Measurements from ENCODE around the gene L1TD1. TPM values are rescaled to one million over a fixed set of nuclear protein-coding genes. Genes with fewer than 3 reads are reported as not detected.

The L1TD1 gene
- total and polyA plus RNA-seq, 2 donors (not counting 1 experiment from before 2014, with no cell fraction given), result 0.09 TPM; not detected in 1

GRCh38 chr1:62185677-62186076, 9.0 kb upstream of the L1TD1 start:
- WGBS (ENCODE audit: insufficient coverage), result no CpG with 5 or more reads among the region's 3 CpGs
- POLR2A ChIA-PET, result no interaction called here
- Mint-ChIP-seq H3K4me3 (no peak overlapping the region), H3K27ac (no peak overlapping the region), H3K4me1 (no peaks in the 10 kb centered on the region), H3K9me3 (ENCODE audit: insufficient read depth) (no peaks in the 10 kb centered on the region), H3K27me3 (peaks cover 10% of the 10 kb centered on the region)
- TF ChIP-seq EZH2 (IDR thresholded peaks at IDR 0.05; ENCODE audit: borderline replicate concordance, insufficient read depth, low read depth, low read length, poor library complexity, severe bottlenecking), result no peak
- H3K79me2 ChIP-seq (ENCODE audit: control insufficient read depth, insufficient read depth, low read length), result no peaks in the 10 kb centered on the region
- H3K27ac ChIP-seq (ENCODE audit: low read length in 2 of 2), result no peak overlapping the region
- H2AFZ ChIP-seq (ENCODE audit: insufficient read depth, low read depth, low read length, poor library complexity, severe bottlenecking), result no peak overlapping the region
- intact Hi-C loops (cut with micrococcal nuclease), result no loop called here
- no peaks in the 10 kb centered on the region for H3K27me3 ChIP-seq (replicated peaks in 1 of 4; ENCODE audit: control extremely low read depth in 1 of 4, control insufficient read depth in 3 of 4, insufficient read depth in 4 of 4, low read length in 3 of 4)
- no peaks in the 10 kb centered on the region for H3K9me3 ChIP-seq (ENCODE audit: control extremely low read depth in 1 of 3, control insufficient read depth in 2 of 3, insufficient read depth in 1 of 3, low read length in 2 of 3)
- ATAC-seq (ENCODE audit: low read depth), result no peak
- no peaks in the 10 kb centered on the region for H4K20me1 ChIP-seq (ENCODE audit: control insufficient read depth, insufficient read depth, low read length, poor library complexity, severe bottlenecking)
- H3K4me2 ChIP-seq (replicated peaks; ENCODE audit: low read depth, low read length, poor library complexity, severe bottlenecking), result no peak overlapping the region
- CTCF ChIA-PET, result interaction anchor here (1.4 to 1.7 kb wide), 2 partner anchors 10 to 561 kb away, joined by 5 to 6 read pairs; no protein-coding TSS in a partner anchor
- no peaks in the 10 kb centered on the region for H3K4me1 ChIP-seq (ENCODE audit: control insufficient read depth in 2 of 2, insufficient read depth in 2 of 2, low read length in 2 of 2)
- H3K9ac ChIP-seq (ENCODE audit: low read length), result no peak overlapping the region
- DNase-seq, result no peak
- H3K36me3 ChIP-seq (replicated peaks in 1 of 2; ENCODE audit: control extremely low read depth in 1 of 2, control insufficient read depth in 1 of 2, extremely low read depth in 1 of 2, insufficient read depth in 2 of 2, low read length in 1 of 2), result no peaks in the 10 kb centered on the region
- no peak overlapping the region for H3K4me3 ChIP-seq (ENCODE audit: control extremely low read depth in 1 of 5, extremely low read depth in 1 of 5, insufficient read depth in 1 of 5, low read depth in 2 of 5, low read length in 4 of 5)

- H3K36me3 ChIP-seq (replicated peaks in 1 of 2; ENCODE audit: control extremely low read depth in 1 of 2, control insufficient read depth in 1 of 2, extremely low read depth in 1 of 2, insufficient read depth in 2 of 2, low read length in 1 of 2), result no peaks in the 10 kb centered on the region
- no peaks in the 10 kb centered on the region for H3K27me3 ChIP-seq (replicated peaks in 1 of 4; ENCODE audit: control extremely low read depth in 1 of 4, control insufficient read depth in 3 of 4, insufficient read depth in 4 of 4, low read length in 3 of 4)
Measured at GRCh38 chr1:62187548-62187947, 7.1 kb upstream of the L1TD1 start.

More at GRCh38 chr1:62187548-62187947, 7.1 kb upstream of the L1TD1 start:
- no peaks in the 10 kb centered on the region for H3K9me3 Mint-ChIP-seq (ENCODE audit: insufficient read depth)
- Histone ChIP-seq H2AFZ (ENCODE audit: insufficient read depth, low read depth, low read length, poor library complexity, severe bottlenecking) (no peak overlapping the region), H3K27ac (ENCODE audit: low read length in 2 of 2) (no peak overlapping the region), H3K9ac (ENCODE audit: low read length) (no peak overlapping the region), H3K4me2 (replicated peaks; ENCODE audit: low read depth, low read length, poor library complexity, severe bottlenecking) (no peak overlapping the region), H4K20me1 (ENCODE audit: control insufficient read depth, insufficient read depth, low read length, poor library complexity, severe bottlenecking) (no peaks in the 10 kb centered on the region), H3K9me3 (ENCODE audit: control extremely low read depth in 1 of 3, control insufficient read depth in 2 of 3, insufficient read depth in 1 of 3, low read length in 2 of 3) (no peaks in the 10 kb centered on the region), H3K4me1 (ENCODE audit: control insufficient read depth in 2 of 2, insufficient read depth in 2 of 2, low read length in 2 of 2) (no peaks in the 10 kb centered on the region), H3K4me3 (ENCODE audit: control extremely low read depth in 1 of 5, extremely low read depth in 1 of 5, insufficient read depth in 1 of 5, low read depth in 2 of 5, low read length in 4 of 5) (no peak overlapping the region), H3K79me2 (ENCODE audit: control insufficient read depth, insufficient read depth, low read length) (no peaks in the 10 kb centered on the region)
- H3K27ac Mint-ChIP-seq, result no peak overlapping the region
- no peak overlapping the region for H3K4me3 Mint-ChIP-seq
- ChIA-PET POLR2A (no interaction called here), CTCF (interaction anchor here (0.8 kb wide), 1 partner anchor 12 kb away, joined by 5 read pairs; no protein-coding TSS in a partner anchor)
- DNase-seq, result no peak
- no peak for ATAC-seq (ENCODE audit: low read depth)
- no peaks in the 10 kb centered on the region for H3K4me1 Mint-ChIP-seq
- TF ChIP-seq EZH2 (IDR thresholded peaks at IDR 0.05; ENCODE audit: borderline replicate concordance, insufficient read depth, low read depth, low read length, poor library complexity, severe bottlenecking), result no peak
- TF ChIP-seq CTCF (IDR thresholded peaks at IDR 0.05), result no peak
- intact Hi-C loops (cut with micrococcal nuclease), result no loop called here
- peaks cover 4% of the 10 kb centered on the region for H3K27me3 Mint-ChIP-seq
- 92% methylated on average over 2 of the region's 5 CpGs for WGBS (ENCODE audit: insufficient coverage)

All from B cell (primary cell).